HuH-7 (cell line): ENCODE data around the gene C13orf42.

Experiments used
- DNase-seq: peaks from one replicate; pipeline ENCODE4 v3.0.0; 2011; ENCODE audit warnings: low spot score

The C13orf42 gene

GRCh38 chr13:51065372-51066090, 45.5 kb downstream of the C13orf42 start:
- no peak for DNase-seq

GRCh38 chr13:51064753-51065152, 46.3 kb downstream of the C13orf42 start:
- DNase-seq = no peak

- DNase-seq = no peak
Observed at GRCh38 chr13:51063909-51064308, 47.2 kb downstream of the C13orf42 start.

GRCh38 chr13:51058461-51059167, 52.5 kb downstream of the C13orf42 start:
- DNase-seq = no peak

GRCh38 chr13:51057906-51058305, 53.2 kb downstream of the C13orf42 start:
- no peak for DNase-seq

- no peak for DNase-seq
Observed at GRCh38 chr13:51057001-51057400, 54.1 kb downstream of the C13orf42 start.

- no peak for DNase-seq
Observed at GRCh38 chr13:51052581-51052980, 58.5 kb downstream of the C13orf42 start.

- DNase-seq = no peak
Observed at GRCh38 chr13:51050021-51050830, 60.8 kb downstream of the C13orf42 start.

- no peak for DNase-seq
Observed at GRCh38 chr13:51048616-51049015, 62.5 kb downstream of the C13orf42 start.

GRCh38 chr13:51048166-51048461, 63.0 kb downstream of the C13orf42 start:
- no peak for DNase-seq

- no peak for DNase-seq
Observed at GRCh38 chr13:51047434-51048165, 63.5 kb downstream of the C13orf42 start.

- no peak for DNase-seq
Observed at GRCh38 chr13:51045451-51045850, 65.6 kb downstream of the C13orf42 start.

GRCh38 chr13:51044023-51044665, 66.9 kb downstream of the C13orf42 start:
- DNase-seq = no peak

GRCh38 chr13:51043310-51043709, 67.8 kb downstream of the C13orf42 start:
- no peak for DNase-seq

- no peak for DNase-seq
Observed at GRCh38 chr13:51041710-51042109, 69.4 kb downstream of the C13orf42 start.

GRCh38 chr13:51041126-51041525, 69.9 kb downstream of the C13orf42 start:
- DNase-seq = no peak

GRCh38 chr13:51040431-51040830, 70.6 kb downstream of the C13orf42 start:
- DNase-seq = no peak

GRCh38 chr13:51036418-51036817, 74.7 kb downstream of the C13orf42 start:
- no peak for DNase-seq

GRCh38 chr13:51035978-51036377, 75.1 kb downstream of the C13orf42 start:
- no peak for DNase-seq

- no peak for DNase-seq
Observed at GRCh38 chr13:51035469-51035868, 75.6 kb downstream of the C13orf42 start.

GRCh38 chr13:51034906-51035305, 76.2 kb downstream of the C13orf42 start:
- no peak for DNase-seq
